ENCODE data around the gene USP25.

The USP25 gene

GRCh38 chr21:15841856-15842564 is 112.2 kb downstream of the USP25 start:
- H3K4me3 ChIP-seq (ENCODE audit: low read depth, low read length), result no peak overlapping the region
- no peak for TF ChIP-seq CTCF (IDR thresholded peaks at IDR 0.05; ENCODE audit: low read depth, low read length)

GRCh38 chr21:15842565-15842880 is 112.7 kb downstream of the USP25 start:
- TF ChIP-seq CTCF (IDR thresholded peaks at IDR 0.05; ENCODE audit: low read depth, low read length), result no peak
- H3K4me3 ChIP-seq (ENCODE audit: low read depth, low read length), result no peak overlapping the region

DNA sequence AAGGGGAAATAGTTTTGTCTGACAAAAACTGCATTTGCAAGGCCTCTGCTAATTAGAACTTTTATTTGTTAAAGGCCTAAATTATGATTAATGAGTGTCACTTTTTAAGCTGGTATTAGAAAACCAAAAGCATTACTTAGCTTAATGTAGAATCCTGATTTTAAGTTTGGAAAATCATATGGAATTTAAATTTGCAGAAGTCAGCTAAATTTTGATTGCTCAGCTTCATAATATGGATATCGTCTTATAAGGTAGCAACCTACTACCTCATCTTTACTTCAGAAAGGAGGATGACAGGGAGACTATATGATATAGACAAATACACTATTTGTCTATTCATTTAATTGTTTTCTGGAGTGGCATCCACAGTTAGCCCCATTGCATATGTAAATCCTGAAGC is 114.0 kb downstream of the USP25 start:
- H3K4me3 ChIP-seq (ENCODE audit: low read depth, low read length), result no peak overlapping the region
- no peak for TF ChIP-seq CTCF (IDR thresholded peaks at IDR 0.05; ENCODE audit: low read depth, low read length)

DNA sequence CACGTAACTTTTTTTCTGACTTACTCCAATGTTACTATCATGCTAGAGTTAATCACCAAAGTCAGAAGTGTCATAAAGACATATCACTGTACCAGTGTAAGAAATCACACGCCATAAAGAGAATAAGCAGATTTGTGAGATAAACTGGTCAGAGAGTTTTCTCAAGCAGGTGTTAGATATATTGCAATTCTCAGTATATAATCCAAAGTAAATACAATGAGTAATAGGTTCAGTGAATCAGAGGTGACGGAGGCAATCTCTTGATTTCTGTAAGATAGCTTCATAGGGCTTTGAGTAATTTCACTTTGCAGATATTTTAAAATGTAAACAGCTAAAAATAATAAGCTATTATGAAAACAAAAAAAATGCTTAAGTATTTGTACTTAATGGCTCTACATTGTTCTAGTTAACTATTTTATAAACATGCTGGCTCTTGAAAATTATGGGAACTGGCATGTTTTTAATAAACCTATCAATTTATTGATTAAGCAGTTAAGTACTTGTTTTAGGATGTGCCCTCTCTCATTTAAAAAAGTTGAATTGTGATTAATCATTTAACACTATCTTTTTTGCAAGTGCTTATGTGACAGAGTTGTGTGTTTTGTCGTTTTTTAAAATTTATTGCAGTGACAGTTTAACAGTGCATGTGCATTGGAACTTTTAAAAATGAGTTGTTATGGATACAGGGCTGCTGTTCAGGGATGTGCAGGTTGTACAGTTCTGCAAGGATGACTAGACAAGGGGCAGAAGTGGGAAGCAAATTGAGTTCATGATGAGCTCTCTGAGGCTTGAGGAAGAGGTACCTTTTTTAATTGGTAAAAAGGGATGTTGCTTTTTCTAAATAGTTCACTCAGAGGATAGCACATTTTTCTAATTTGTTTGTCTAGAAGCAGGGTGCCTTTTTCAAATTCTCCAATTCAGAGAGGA is 119.1 kb downstream of the USP25 start:
- no peak overlapping the region for H3K4me3 ChIP-seq (ENCODE audit: low read depth, low read length)

DNA sequence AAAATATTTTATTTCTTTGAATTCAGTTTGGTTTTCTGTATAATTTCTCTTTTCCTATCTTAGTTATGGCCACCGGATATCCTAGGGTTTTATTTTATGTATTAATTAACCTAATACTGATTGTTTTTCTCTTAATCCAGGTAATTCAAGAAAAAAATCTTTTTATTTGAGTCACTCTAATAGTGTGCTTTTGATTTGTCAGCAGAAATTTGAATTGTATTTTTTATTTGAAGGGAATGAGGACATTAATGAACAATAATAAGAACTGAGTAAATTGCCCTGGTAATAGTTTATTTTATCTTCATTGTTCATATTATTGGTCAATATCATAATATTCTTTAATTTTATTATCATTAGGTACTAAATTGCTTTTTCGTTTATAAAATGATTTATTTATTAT is 120.1 kb downstream of the USP25 start:
- H3K4me3 ChIP-seq (ENCODE audit: low read depth, low read length), result no peak overlapping the region
- TF ChIP-seq CTCF (IDR thresholded peaks at IDR 0.05; ENCODE audit: low read depth, low read length), result no peak

More for the DNA sequence above, 119.1 kb downstream of the USP25 start:
- no peak for TF ChIP-seq CTCF (IDR thresholded peaks at IDR 0.05; ENCODE audit: low read depth, low read length)

GRCh38 chr21:15850645-15851044 is 120.9 kb downstream of the USP25 start:
- no peak for TF ChIP-seq CTCF (IDR thresholded peaks at IDR 0.05; ENCODE audit: low read depth, low read length)
- H3K4me3 ChIP-seq (ENCODE audit: low read depth, low read length), result no peak overlapping the region

- H3K4me3 ChIP-seq (ENCODE audit: low read depth, low read length), result no peak overlapping the region
- no peak for TF ChIP-seq CTCF (IDR thresholded peaks at IDR 0.05; ENCODE audit: low read depth, low read length)
Measured at GRCh38 chr21:15852146-15852545, 122.4 kb downstream of the USP25 start.

All from WI38 (cell line).